Pons (tissue), 1 donor: Measurements from ENCODE around the gene TIMM44.

Experiments
- DNase-seq: peaks from one replicate; pipeline ENCODE4 v3.0.0-alpha.2; 2016; ENCODE audit warnings: low spot score

TIMM44 gene

GRCh38 chr19:7943444-7944176, at the start of gene TIMM44:
TSS of gene TIMM44 (minus strand) at chr19:7943666. CDS start at chr19:7943651, 15 bp downstream.
- DNase-seq, result peak; percentile 100

- DNase-seq, result no peak
Observed at GRCh38 chr19:7992575-7992974, 49.1 kb upstream of the TIMM44 start.

GRCh38 chr19:7989071-7989575, 45.7 kb upstream of the TIMM44 start:
- no peak for DNase-seq

- no peak for DNase-seq
Observed at GRCh38 chr19:7988307-7988706, 44.8 kb upstream of the TIMM44 start.

GRCh38 chr19:7987114-7987768, 43.8 kb upstream of the TIMM44 start:
- DNase-seq, result no peak

- DNase-seq, result no peak
Observed at GRCh38 chr19:7986321-7987113, 43.1 kb upstream of the TIMM44 start.

GRCh38 chr19:7985481-7985911, 42.0 kb upstream of the TIMM44 start:
- DNase-seq, result no peak

GRCh38 chr19:7983995-7984837, 40.8 kb upstream of the TIMM44 start:
- no peak for DNase-seq

- DNase-seq, result no peak
Observed at GRCh38 chr19:7983286-7983950, 40.0 kb upstream of the TIMM44 start.

- no peak for DNase-seq
Observed at GRCh38 chr19:7982651-7983099, 39.2 kb upstream of the TIMM44 start.

- DNase-seq, result no peak
Observed at GRCh38 chr19:7982103-7982502, 38.6 kb upstream of the TIMM44 start.

- no peak for DNase-seq
Observed at GRCh38 chr19:7981661-7982060, 38.2 kb upstream of the TIMM44 start.

- DNase-seq, result no peak
Observed at GRCh38 chr19:7981199-7981598, 37.7 kb upstream of the TIMM44 start.

GRCh38 chr19:7980635-7981121, 37.2 kb upstream of the TIMM44 start:
- DNase-seq, result no peak

- DNase-seq, result no peak
Observed at GRCh38 chr19:7980168-7980567, 36.7 kb upstream of the TIMM44 start.

- DNase-seq, result no peak
Observed at GRCh38 chr19:7979559-7979958, 36.1 kb upstream of the TIMM44 start.

- no peak for DNase-seq
Observed at GRCh38 chr19:7979011-7979410, 35.5 kb upstream of the TIMM44 start.

GRCh38 chr19:7978179-7978825, 34.8 kb upstream of the TIMM44 start:
- no peak for DNase-seq

GRCh38 chr19:7977723-7978040, 34.2 kb upstream of the TIMM44 start:
- no peak for DNase-seq

- DNase-seq, result no peak
Observed at GRCh38 chr19:7977021-7977722, 33.7 kb upstream of the TIMM44 start.
